Ovary (tissue), 3 donors: ENCODE results near the gene TRMU.

ENCODE experiments used
- POLR2A ChIP-seq: fragments of 450-650 bp; IDR thresholded peaks from one replicate; pipeline ENCODE4 v1.6.1; 2017; ENCODE audit warnings: antibody characterized with exemption, mild to moderate bottlenecking, moderate library complexity
- TF ChIP-seq, protein P1 (sequence below), 3 donors: fragments of 450-650 bp in 2 of 3; fragments of 200-600 bp in 1 of 3; IDR thresholded peaks; one replicate each; pipeline versions ENCODE4 v1.5.1 to v1.8.0; 2016 to 2022; ENCODE audit warnings: antibody characterized with exemption in 3 of 3, mild to moderate bottlenecking in 1 of 3
- donor health status: DM: no; HTN: no; CAD: no.

DNA sequence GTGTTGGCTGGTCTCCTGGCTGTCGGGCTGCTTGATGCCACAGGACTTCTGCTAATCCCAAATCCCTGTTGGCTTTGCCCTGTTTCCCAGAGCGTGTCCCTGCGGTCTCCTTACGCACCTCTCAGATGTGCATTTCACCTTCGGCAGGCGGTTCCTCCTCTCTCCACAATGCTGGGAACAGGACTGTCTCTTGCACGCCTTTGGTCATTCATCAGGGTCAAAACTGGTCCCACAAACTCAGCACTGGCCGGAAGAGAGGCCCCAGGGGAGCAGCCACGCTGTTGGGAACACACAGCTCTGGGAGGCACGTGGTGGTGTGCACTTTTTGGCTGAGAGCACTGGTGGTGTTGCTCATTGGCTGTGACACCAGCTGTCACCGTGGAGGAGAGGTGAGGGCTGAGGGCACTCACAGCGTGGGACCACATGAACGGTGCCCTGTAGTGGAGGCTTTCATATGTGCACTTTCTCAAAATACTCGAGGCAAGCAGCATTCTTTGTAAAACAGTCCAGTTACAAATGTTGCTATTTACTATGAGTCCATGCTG is 15.3 kb upstream of the TRMU start:
- no peak for TF ChIP-seq POLR2A
- TF ChIP-seq, protein P1, sequence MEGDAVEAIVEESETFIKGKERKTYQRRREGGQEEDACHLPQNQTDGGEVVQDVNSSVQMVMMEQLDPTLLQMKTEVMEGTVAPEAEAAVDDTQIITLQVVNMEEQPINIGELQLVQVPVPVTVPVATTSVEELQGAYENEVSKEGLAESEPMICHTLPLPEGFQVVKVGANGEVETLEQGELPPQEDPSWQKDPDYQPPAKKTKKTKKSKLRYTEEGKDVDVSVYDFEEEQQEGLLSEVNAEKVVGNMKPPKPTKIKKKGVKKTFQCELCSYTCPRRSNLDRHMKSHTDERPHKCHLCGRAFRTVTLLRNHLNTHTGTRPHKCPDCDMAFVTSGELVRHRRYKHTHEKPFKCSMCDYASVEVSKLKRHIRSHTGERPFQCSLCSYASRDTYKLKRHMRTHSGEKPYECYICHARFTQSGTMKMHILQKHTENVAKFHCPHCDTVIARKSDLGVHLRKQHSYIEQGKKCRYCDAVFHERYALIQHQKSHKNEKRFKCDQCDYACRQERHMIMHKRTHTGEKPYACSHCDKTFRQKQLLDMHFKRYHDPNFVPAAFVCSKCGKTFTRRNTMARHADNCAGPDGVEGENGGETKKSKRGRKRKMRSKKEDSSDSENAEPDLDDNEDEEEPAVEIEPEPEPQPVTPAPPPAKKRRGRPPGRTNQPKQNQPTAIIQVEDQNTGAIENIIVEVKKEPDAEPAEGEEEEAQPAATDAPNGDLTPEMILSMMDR (IDR thresholded peaks at IDR 0.05), result no peak
